ENCODE measurements around the gene PLG. TPM values are rescaled to one million over a fixed set of nuclear protein-coding genes. Genes with fewer than 3 reads are reported as not detected.
"Not testable (repeated sequence)": the region's sequence is repeated elsewhere in the genome, so short reads cannot be mapped to it uniquely, and the experiment has no call there.

The PLG gene
- total RNA-seq, 2 experiments from 2014 or later = not detected

DNA sequence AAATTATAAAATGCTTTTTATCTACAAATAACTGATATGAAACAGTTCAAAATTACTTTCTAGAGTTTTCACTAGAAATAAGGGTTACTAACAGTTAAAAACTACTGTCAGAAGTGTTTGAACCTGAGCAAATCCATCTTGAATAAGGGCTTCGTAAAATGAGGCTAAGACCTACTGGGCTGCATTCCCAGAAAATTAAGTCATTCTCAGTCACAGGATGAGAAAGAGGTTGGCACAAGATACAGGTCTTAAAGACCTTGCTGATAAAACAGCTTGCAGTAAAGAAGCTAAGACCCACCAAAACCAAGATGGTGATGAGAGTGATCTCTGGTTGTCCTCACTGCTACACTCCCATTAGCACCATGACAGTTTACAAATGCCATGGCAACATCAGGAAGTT lies 93.7 kb downstream of the PLG start:
- H3K4me3 Mint-ChIP-seq = no peak overlapping the region
- peaks cover 14% of the 10 kb centered on the region for H3K9me3 Mint-ChIP-seq (ENCODE audit: low read depth)
- H3K27ac Mint-ChIP-seq = no peak overlapping the region
- no peaks in the 10 kb centered on the region for H3K27me3 Mint-ChIP-seq
- ChIA-PET CTCF (no interaction called here), POLR2A (no interaction called here)
- intact Hi-C loops (cut with DNase I, micrococcal nuclease) = no loop called here
- ATAC-seq (no peak), DNase-seq (no peak)
- H3K36me3 Mint-ChIP-seq (ENCODE audit: low read depth) = peaks cover 2% of the 10 kb centered on the region
- H3K4me1 Mint-ChIP-seq = peaks cover 6% of the 10 kb centered on the region

GRCh38 chr6:160798625-160799024 lies 96.6 kb downstream of the PLG start:
- intact Hi-C loops (cut with DNase I, micrococcal nuclease) = no loop called here
- Mint-ChIP-seq H3K27ac (no peak overlapping the region), H3K4me1 (no peaks in the 10 kb centered on the region), H3K4me3 (no peak overlapping the region), H3K27me3 (no peaks in the 10 kb centered on the region), H3K36me3 (ENCODE audit: low read depth) (peaks cover 2% of the 10 kb centered on the region), H3K9me3 (ENCODE audit: low read depth) (peaks cover 14% of the 10 kb centered on the region)
- POLR2A ChIA-PET = no interaction called here
- CTCF ChIA-PET = no interaction called here
- DNase-seq = no peak
- ATAC-seq = no peak

- Mint-ChIP-seq H3K9me3 (ENCODE audit: low read depth) (peaks cover 14% of the 10 kb centered on the region), H3K36me3 (ENCODE audit: low read depth) (peaks cover 2% of the 10 kb centered on the region), H3K27me3 (no peaks in the 10 kb centered on the region), H3K4me1 (no peaks in the 10 kb centered on the region), H3K4me3 (no peak overlapping the region), H3K27ac (no peak overlapping the region)
- intact Hi-C loops (cut with DNase I, micrococcal nuclease) = no loop called here
- no peak for ATAC-seq
- no peak for DNase-seq
- ChIA-PET POLR2A (no interaction called here), CTCF (no interaction called here)
Measured at GRCh38 chr6:160799801-160800506, 97.9 kb downstream of the PLG start.

DNA sequence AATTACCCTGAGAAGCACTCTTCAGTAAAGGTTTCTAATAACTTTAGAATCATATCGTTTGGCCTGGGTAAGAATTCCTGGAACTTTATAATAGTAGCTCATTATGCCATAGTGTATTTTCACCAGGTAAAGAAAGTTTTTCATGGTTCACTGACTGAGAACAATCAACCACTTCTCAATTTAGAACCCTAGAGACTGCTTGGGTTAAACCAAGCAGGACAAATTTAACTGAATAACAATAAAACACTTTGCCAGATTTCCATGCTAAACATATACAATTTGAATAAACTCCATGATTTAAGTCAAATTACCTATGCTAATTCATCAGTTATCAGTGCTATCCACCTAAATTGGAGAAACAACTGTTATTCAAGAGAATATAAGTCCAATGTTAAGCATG lies 99.4 kb downstream of the PLG start:
- ATAC-seq (no peak), DNase-seq (no peak)
- intact Hi-C loops (cut with DNase I, micrococcal nuclease) = no loop called here
- Mint-ChIP-seq H3K4me1 (no peaks in the 10 kb centered on the region), H3K27me3 (peaks cover 2% of the 10 kb centered on the region), H3K4me3 (no peak overlapping the region), H3K36me3 (ENCODE audit: low read depth) (peaks cover 2% of the 10 kb centered on the region), H3K27ac (no peak overlapping the region), H3K9me3 (ENCODE audit: low read depth) (peaks cover 14% of the 10 kb centered on the region)
- POLR2A ChIA-PET = interaction anchor here (0.6 kb wide), 1 partner anchor 12 kb away, joined by 3 read pairs; no protein-coding TSS in a partner anchor
- CTCF ChIA-PET = no interaction called here

- intact Hi-C loops (cut with DNase I, micrococcal nuclease); H3K27ac Mint-ChIP-seq; H3K4me3 Mint-ChIP-seq; H3K4me1 Mint-ChIP-seq; H3K27me3 Mint-ChIP-seq; DNase-seq; H3K36me3 Mint-ChIP-seq (ENCODE audit: low read depth); ATAC-seq; CTCF ChIA-PET: not testable (repeated sequence)
- POLR2A ChIA-PET = interaction anchor here (0.6 kb wide), 1 partner anchor 12 kb away, joined by 3 read pairs; no protein-coding TSS in a partner anchor
- peaks cover 11% of the 10 kb centered on the region for H3K9me3 Mint-ChIP-seq (ENCODE audit: low read depth)
Measured at GRCh38 chr6:160802049-160802448, 100.0 kb downstream of the PLG start.

Other genes starting within 250 kb of the PLG start
- not detected for gene LPA, start 38.0 kb upstream of the PLG start, total RNA-seq

Measured in activated CD4-positive, alpha-beta T cell treated with anti-CD3 and anti-CD28 coated beads for 36 hours (primary cell).